ENCODE data around the gene PTPRT. TPM values are rescaled to one million over a fixed set of nuclear protein-coding genes. Genes with fewer than 3 reads are reported as not detected.

Gene PTPRT
- total RNA-seq, 4 donors from 2014 or later: 0.57 to 2.0 (median 0.83) TPM

DNA sequence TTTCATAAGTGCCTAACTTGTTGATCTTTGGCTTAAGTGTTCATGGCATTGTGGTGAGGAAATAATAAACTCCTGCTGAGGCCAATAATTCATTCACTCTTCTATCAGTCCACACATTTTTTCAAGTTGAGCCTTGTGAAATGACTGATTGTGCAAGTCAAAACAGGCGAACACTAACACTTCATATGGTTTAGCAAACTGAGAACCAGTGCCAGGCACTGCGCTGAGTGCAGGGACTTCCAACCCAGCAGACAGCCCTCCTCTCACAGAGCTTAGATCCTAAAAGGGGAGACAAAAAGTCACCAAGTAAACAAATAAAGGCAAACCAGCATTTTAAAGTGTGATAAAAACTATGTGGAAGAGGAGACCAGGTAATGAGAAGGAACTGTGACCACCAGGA, 435.0 kb downstream of the PTPRT start:
- TF ChIP-seq, protein P1, sequence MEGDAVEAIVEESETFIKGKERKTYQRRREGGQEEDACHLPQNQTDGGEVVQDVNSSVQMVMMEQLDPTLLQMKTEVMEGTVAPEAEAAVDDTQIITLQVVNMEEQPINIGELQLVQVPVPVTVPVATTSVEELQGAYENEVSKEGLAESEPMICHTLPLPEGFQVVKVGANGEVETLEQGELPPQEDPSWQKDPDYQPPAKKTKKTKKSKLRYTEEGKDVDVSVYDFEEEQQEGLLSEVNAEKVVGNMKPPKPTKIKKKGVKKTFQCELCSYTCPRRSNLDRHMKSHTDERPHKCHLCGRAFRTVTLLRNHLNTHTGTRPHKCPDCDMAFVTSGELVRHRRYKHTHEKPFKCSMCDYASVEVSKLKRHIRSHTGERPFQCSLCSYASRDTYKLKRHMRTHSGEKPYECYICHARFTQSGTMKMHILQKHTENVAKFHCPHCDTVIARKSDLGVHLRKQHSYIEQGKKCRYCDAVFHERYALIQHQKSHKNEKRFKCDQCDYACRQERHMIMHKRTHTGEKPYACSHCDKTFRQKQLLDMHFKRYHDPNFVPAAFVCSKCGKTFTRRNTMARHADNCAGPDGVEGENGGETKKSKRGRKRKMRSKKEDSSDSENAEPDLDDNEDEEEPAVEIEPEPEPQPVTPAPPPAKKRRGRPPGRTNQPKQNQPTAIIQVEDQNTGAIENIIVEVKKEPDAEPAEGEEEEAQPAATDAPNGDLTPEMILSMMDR (IDR thresholded peaks at IDR 0.05; ENCODE audit: low read depth): no peak

DNA sequence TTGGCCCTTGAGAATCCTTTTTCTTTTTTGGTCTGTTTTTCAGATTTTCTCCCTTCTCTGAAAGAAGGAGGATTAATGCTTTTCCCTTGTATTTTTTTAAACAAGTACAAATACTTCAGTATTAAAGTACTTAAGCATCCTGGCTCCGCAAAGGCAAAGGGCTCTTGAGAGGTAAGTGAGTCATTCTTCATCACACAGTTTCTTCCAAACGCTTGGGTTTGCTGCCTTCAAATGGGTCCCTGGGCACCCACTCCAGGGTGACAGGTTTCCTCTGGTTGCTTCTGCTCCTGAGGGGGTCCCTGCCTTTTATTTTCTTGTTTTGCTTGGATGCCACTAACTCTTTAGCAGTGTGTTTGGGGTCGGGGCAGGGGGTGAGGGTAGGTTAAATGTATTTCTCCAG, 437.1 kb downstream of the PTPRT start:
- TF ChIP-seq, protein P1 (IDR thresholded peaks at IDR 0.05; ENCODE audit: low read depth): no peak

DNA sequence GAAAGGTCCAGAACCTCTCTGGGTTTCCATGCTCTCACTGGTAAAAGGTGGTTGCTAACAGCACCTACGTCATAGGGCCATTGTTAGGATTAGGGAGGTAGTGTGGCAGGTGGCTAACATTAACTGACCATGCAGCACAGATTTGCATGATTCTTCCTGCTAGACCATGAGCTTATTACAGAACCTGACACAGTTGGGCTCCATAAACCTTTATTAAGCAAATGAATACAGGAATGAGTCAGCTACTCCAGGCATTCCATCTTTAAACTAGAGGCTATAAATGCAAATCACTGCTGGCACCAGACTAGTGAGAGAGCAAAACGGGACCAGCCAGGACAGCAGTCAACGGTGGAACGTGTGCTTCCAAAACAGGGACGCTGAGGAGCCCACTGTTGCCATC, 440.1 kb downstream of the PTPRT start:
- TF ChIP-seq, protein P1 (IDR thresholded peaks at IDR 0.05; ENCODE audit: low read depth): no peak

DNA sequence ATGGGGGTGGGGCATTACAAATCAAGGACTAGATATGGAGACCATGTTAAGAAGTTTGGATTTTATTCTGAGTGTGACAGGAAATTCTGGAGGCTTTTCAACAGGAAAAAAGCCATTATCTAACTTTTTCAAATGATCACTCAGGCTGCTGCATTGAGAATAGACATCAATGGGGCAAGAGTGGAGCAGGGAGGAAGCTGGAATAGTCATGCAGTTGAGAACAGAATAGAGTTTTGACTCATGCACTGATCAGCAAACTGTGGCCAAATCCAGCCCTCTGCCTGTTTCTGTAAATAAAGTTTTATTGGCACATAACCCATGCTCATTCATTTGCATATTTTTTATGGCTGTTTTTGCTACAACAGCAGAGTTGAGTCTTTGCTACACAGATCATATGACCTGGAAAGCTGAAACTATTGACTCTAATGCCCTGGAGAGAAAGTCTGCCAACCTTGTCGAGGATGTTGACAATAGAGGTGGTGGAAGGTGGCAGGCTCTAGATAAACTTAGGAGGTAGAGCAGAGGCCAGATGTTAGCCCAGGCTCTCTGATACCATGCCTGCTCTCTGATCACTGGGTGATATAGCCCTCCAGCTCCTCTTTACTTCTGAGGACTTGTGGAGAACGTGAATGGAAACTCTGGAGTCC, 441.8 kb downstream of the PTPRT start:
- TF ChIP-seq, protein P1 (IDR thresholded peaks at IDR 0.05; ENCODE audit: low read depth): no peak

DNA sequence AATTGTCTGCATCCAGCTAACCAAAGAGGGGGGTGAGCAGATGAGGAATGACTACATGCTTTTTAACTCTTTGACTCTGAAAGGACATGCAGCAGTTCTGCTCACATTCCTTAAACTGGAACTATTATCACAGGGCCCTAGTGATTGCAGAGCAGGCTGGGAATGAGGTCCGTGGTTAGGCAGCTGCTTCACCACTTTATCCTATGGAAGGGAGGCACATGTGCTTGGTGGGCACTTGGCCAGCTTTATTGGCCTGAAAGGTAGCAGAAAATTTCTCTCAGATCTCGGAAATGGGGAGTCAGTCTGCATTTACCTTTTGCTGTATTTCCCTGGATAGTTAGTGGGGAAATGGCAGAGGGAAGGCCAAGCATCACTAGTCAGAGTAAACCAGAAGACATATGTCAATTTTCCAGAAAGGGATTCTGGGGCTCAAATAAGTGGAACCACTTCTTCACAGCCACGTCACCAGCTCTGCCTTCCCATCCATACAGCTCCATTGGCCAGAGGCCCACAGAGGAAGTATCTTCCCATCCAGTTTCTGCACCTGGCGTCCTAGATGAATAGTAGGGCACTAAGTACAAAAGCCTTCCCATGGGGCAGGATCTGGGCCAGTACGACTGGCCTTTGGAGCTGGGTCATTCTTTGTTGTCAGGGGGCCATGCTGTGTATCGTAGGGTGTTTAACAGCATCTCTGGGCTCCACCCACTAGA, 444.8 kb downstream of the PTPRT start:
- TF ChIP-seq, protein P1 (IDR thresholded peaks at IDR 0.05; ENCODE audit: low read depth): no peak

DNA sequence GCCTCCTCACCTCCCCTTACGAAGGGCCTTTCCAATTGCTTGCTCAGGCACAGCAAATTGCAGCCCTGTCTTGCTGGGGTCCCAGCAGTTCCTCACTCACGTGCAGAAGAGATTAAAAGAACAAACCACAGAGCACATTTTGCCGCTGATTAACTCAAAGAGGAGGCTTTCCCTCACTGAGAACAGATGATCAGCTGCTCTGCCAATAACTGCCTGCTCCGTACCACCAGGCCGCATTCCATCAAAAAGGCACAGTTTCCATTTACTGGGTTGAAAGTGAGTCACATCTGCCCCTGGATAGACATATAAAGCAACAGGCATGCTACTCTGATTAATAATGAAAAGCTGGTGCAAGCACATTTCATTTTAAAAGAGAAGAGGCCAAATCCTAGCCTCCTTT, 446.8 kb downstream of the PTPRT start:
- TF ChIP-seq, protein P1 (IDR thresholded peaks at IDR 0.05; ENCODE audit: low read depth): no peak

DNA sequence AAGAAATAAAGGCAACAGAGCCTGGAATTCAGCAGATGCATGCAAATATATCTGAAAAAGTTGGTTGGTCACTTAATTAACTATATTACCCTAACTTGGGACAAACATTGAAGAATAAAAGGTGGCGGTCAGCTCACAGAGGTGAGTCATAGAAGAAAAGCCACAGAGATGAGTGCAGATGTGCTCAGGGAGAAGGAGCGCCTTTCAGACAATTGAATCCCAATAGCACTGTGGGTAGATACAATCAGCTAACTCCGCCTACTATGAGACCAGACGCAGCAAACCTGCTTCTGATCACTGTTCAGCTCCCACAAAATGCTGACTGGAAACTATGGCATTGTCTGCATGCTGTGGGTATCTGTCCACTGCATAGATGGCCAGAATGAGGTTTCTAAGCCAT, 447.8 kb downstream of the PTPRT start:
- TF ChIP-seq, protein P1 (IDR thresholded peaks at IDR 0.05; ENCODE audit: low read depth): no peak
